Measurements from ENCODE around the gene PLET1. TPM values are rescaled to one million over a fixed set of nuclear protein-coding genes. Genes with fewer than 3 reads are reported as not detected.

PLET1 gene
- total RNA-seq, 6 donors from 2014 or later = not detected

DNA sequence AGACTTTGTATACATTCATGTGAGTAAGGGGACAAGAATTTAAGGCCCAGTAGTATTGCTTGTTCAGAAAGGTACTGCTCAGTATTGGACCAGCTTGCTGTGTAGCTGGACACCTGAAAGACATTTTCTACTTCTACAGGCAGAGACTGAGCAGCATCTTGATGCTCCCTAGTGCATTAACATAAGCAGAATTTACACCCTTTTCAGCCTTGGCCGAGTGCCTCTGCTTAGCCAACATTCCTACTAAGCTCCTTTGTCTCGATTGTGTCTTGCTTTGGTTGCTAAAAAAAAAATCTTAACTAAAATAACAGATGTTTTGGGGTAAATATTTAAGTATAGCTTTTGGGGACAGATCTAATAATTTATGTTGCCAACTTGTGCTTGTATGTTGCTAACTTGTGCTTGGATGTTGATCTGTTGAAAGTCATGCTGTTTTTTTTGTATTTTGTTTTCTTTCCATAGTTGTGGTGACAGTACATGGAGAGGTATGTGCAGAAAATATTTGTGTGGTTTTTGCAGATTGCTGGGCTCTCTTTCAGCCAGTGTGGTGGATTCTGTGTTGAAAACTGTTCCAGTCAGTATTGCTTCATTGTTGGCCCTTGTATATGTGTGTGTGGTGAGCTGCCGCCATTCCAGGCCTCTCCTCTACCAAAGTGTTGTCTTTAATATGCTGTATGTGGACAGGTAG is 30.8 kb downstream of the PLET1 start:
- peaks cover 6 to 12% (median 9%) of the 10 kb centered on the region in 4 donors for H3K4me1 ChIP-seq
- no peaks in the 10 kb centered on the region for H3K9me3 ChIP-seq
- H3K27ac ChIP-seq = no peak overlapping the region
- no peaks in the 10 kb centered on the region for H3K27me3 ChIP-seq
- TF ChIP-seq POLR2AphosphoS5 (IDR thresholded peaks at IDR 0.05) (no peak), EP300 (IDR thresholded peaks at IDR 0.05) (no peak), POLR2A (IDR thresholded peaks at IDR 0.05) (no peak)
- TF ChIP-seq, protein P1, sequence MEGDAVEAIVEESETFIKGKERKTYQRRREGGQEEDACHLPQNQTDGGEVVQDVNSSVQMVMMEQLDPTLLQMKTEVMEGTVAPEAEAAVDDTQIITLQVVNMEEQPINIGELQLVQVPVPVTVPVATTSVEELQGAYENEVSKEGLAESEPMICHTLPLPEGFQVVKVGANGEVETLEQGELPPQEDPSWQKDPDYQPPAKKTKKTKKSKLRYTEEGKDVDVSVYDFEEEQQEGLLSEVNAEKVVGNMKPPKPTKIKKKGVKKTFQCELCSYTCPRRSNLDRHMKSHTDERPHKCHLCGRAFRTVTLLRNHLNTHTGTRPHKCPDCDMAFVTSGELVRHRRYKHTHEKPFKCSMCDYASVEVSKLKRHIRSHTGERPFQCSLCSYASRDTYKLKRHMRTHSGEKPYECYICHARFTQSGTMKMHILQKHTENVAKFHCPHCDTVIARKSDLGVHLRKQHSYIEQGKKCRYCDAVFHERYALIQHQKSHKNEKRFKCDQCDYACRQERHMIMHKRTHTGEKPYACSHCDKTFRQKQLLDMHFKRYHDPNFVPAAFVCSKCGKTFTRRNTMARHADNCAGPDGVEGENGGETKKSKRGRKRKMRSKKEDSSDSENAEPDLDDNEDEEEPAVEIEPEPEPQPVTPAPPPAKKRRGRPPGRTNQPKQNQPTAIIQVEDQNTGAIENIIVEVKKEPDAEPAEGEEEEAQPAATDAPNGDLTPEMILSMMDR (IDR thresholded peaks at IDR 0.05) = no peak
- no peak for DNase-seq
- no peak for ATAC-seq (ENCODE audit: low FRiP score in 2 of 2)
- 53 to 65% methylated on average over 3 of the region's 3 CpGs for WGBS, 2 donors
- no peak overlapping the region for H3K4me3 ChIP-seq
- H3K36me3 ChIP-seq = peaks cover 3 to 56% (median 25%) of the 10 kb centered on the region in 4 donors

DNA sequence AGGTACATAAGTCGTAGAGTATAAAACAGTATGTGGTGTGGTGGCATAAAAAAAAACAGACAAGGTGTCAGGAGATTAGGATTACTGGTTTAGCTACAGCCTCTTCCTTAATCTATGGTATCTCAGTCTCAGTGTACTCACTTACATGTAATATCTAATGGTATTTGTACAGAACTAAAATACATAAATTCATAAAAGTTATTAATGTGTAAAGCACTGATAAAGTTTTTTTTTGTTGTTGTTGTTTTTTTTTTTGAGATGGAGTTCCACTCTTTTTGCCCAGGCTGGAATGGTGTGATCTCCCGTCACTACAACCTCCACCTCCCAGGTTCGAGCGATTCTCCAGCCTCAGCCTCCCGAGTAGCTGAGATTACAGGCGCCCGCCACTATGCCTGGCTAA is 31.5 kb downstream of the PLET1 start:
- no peak for TF ChIP-seq POLR2AphosphoS5 (IDR thresholded peaks at IDR 0.05)
- no peak for TF ChIP-seq POLR2A (IDR thresholded peaks at IDR 0.05)
- TF ChIP-seq, protein P1 (IDR thresholded peaks at IDR 0.05) = no peak
- TF ChIP-seq EP300 (IDR thresholded peaks at IDR 0.05) = no peak
- Histone ChIP-seq H3K9me3 (no peaks in the 10 kb centered on the region), H3K27ac (no peak overlapping the region), H3K27me3 (no peaks in the 10 kb centered on the region), H3K4me1 (peaks cover 6 to 12% (median 9%) of the 10 kb centered on the region in 4 donors), H3K36me3 (peaks cover 2 to 48% (median 23%) of the 10 kb centered on the region in 4 donors), H3K4me3 (no peak overlapping the region)
- WGBS, 2 donors = 95 to 96% methylated on average over 7 of the region's 7 CpGs
- DNase-seq (no peak), ATAC-seq (ENCODE audit: low FRiP score in 2 of 2) (no peak)

DNA sequence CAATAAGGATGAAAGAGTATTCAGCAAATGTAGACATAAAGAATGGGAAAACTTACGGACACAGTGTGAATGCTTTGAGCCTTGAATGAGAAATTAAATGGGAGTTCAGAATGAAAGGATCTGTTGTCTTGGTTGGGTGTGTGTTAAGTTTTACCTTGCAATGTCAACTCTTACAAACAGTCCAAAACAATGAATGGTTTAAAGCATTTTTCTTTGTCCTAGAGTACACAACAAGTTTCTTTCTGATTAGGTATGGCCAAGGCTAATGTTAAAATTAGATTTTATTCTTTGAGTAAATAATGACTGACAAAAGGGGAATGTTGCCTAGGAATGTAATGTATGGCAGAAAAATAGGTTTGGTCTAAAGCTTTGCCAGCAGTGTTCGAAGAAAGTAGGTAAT is 32.0 kb downstream of the PLET1 start:
- H3K27me3 ChIP-seq = no peaks in the 10 kb centered on the region
- TF ChIP-seq, protein P1 (IDR thresholded peaks at IDR 0.05) = no peak
- TF ChIP-seq POLR2A (IDR thresholded peaks at IDR 0.05) (no peak), POLR2AphosphoS5 (IDR thresholded peaks at IDR 0.05) (no peak), EP300 (IDR thresholded peaks at IDR 0.05) (no peak)
- DNase-seq (no peak), ATAC-seq (ENCODE audit: low FRiP score in 2 of 2) (no peak)
- H3K4me1 ChIP-seq = peaks cover 6 to 12% (median 9%) of the 10 kb centered on the region in 4 donors
- H3K36me3 ChIP-seq = peaks cover 0 to 44% (median 19%) of the 10 kb centered on the region in 4 donors
- no peak overlapping the region for H3K4me3 ChIP-seq
- no peak overlapping the region for H3K27ac ChIP-seq
- no peaks in the 10 kb centered on the region for H3K9me3 ChIP-seq
- WGBS, 2 donors = 92 to 95% methylated on average over 2 of the region's 2 CpGs

DNA sequence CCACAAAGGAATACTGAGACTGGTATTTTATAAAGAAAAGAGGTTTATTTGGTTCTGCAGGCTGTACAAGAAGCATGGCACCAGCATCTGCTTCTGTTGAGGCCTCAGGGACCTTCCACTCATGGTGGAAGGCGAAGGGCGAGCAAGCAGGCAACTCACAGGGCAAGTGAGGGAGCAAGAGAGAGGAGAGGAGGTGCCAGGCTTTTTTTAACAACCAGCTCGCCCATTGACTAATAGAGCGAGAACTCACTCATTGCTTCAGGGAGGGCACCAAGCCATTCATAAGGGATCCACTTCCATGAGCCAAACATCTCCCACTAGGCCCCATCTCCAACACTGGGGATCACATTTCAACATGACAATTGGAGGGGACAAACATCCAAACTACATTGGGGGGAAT is 33.2 kb downstream of the PLET1 start:
- no peak for ATAC-seq (ENCODE audit: low FRiP score in 2 of 2)
- peaks cover 0 to 33% (median 14%) of the 10 kb centered on the region in 4 donors for H3K36me3 ChIP-seq
- H3K4me3 ChIP-seq = peak overlapping the region in 3 of 4 donors; percentile 69 to 74 (median 71)
- H3K4me1 ChIP-seq = peaks cover 6 to 12% (median 9%) of the 10 kb centered on the region in 4 donors
- no peaks in the 10 kb centered on the region for H3K27me3 ChIP-seq
- TF ChIP-seq POLR2A (IDR thresholded peaks at IDR 0.05) = no peak
- TF ChIP-seq POLR2AphosphoS5 (IDR thresholded peaks at IDR 0.05) = no peak
- no peak for TF ChIP-seq EP300 (IDR thresholded peaks at IDR 0.05)
- TF ChIP-seq, protein P1 (IDR thresholded peaks at IDR 0.05) = no peak
- 80 to 87% methylated on average over 4 of the region's 4 CpGs for WGBS, 2 donors
- no peaks in the 10 kb centered on the region for H3K9me3 ChIP-seq
- no peak for DNase-seq
- H3K27ac ChIP-seq = peak overlapping the region in 1 of 4 donors; percentile 98
